CD1c-positive myeloid dendritic cell (primary cell): ENCODE data around the gene GTF2A1.
"Not testable (repeated sequence)": the region's sequence is repeated elsewhere in the genome, so short reads cannot be mapped to it uniquely, and the experiment has no call there.

Source experiments
- DNase-seq: peaks from one replicate; pipeline ENCODE4 v3.0.0-alpha.2; 2016; ENCODE audit errors: extremely low spot score

The GTF2A1 gene

GRCh38 chr14:81220830-81221578 is at the start of gene GTF2A1:
TSS of gene GTF2A1 (minus strand) at chr14:81220959. CDS start at chr14:81220518, 441 bp downstream.
- peak; percentile 98 for DNase-seq

- DNase-seq, result no peak
Measured at GRCh38 chr14:81269979-81270375, 49.2 kb upstream of the GTF2A1 start.

GRCh38 chr14:81269100-81269978 is 48.6 kb upstream of the GTF2A1 start:
- peak; percentile 79 for DNase-seq

GRCh38 chr14:81268016-81268416 is 47.3 kb upstream of the GTF2A1 start:
- no peak for DNase-seq

- no peak for DNase-seq
Measured at GRCh38 chr14:81265636-81266169, 44.9 kb upstream of the GTF2A1 start.

- DNase-seq, result no peak
Measured at GRCh38 chr14:81264671-81265070, 43.9 kb upstream of the GTF2A1 start.

- no peak for DNase-seq
Measured at GRCh38 chr14:81263777-81264410, 43.1 kb upstream of the GTF2A1 start.

GRCh38 chr14:81261176-81261575 is 40.4 kb upstream of the GTF2A1 start:
- no peak for DNase-seq

GRCh38 chr14:81260732-81261131 is 40.0 kb upstream of the GTF2A1 start:
- DNase-seq, result no peak

- peak; percentile 47 for DNase-seq
Measured at GRCh38 chr14:81256289-81256960, 35.7 kb upstream of the GTF2A1 start.

- no peak for DNase-seq
Measured at GRCh38 chr14:81252278-81252677, 31.5 kb upstream of the GTF2A1 start.

- DNase-seq, result no peak
Measured at GRCh38 chr14:81247271-81247766, 26.6 kb upstream of the GTF2A1 start.

GRCh38 chr14:81246461-81247270 is 25.9 kb upstream of the GTF2A1 start:
- no peak for DNase-seq

GRCh38 chr14:81245771-81246170 is 25.0 kb upstream of the GTF2A1 start:
- no peak for DNase-seq

- not testable (repeated sequence) for DNase-seq
Measured at GRCh38 chr14:81244431-81244830, 23.7 kb upstream of the GTF2A1 start.

- no peak for DNase-seq
Measured at GRCh38 chr14:81243499-81243898, 22.7 kb upstream of the GTF2A1 start.

- not testable (repeated sequence) for DNase-seq
Measured at GRCh38 chr14:81236849-81237248, 16.1 kb upstream of the GTF2A1 start.

- no peak for DNase-seq
Measured at GRCh38 chr14:81236138-81236537, 15.4 kb upstream of the GTF2A1 start.

- peak; percentile 63 for DNase-seq
Measured at GRCh38 chr14:81235096-81235495, 14.3 kb upstream of the GTF2A1 start.

GRCh38 chr14:81234278-81234677 is 13.5 kb upstream of the GTF2A1 start:
- DNase-seq, result no peak
